GM12878 (cell line): ENCODE results near the gene LMTK3.

Experiments used
- BACH1 ChIP-seq: fragments of 450-650 bp; IDR thresholded peaks from 2 replicates; pipeline ENCODE4 v1.6.1; 2017; ENCODE audit warnings: mild to moderate bottlenecking, borderline replicate concordance
- CHD2 ChIP-seq: IDR thresholded peaks from 2 replicates; pipeline ENCODE4 v1.6.1; 2011; ENCODE audit warnings: low read depth, low read length, improper control_type of control experiment, borderline replicate concordance
- HDGF ChIP-seq: fragments of 450-650 bp; IDR thresholded peaks from 2 replicates; pipeline ENCODE4 v1.6.1; 2016; ENCODE audit warnings: antibody characterized with exemption
- IKZF2 ChIP-seq, 2 experiments: fragments of 450-650 bp; IDR thresholded peaks; 2 replicates each; pipeline ENCODE4 v1.6.1; 2017; ENCODE audit warnings: mild to moderate bottlenecking in 2 of 2, moderate library complexity in 2 of 2
- TF ChIP-seq, protein P1 (sequence below), 3 experiments: IDR thresholded peaks in 2 of 3; conservative IDR thresholded peaks in 1 of 3; 2 replicates each; pipeline ENCODE4 v1.5.1; 2011; ENCODE audit warnings: low read depth in 3 of 3, low read length in 3 of 3, mild to moderate bottlenecking in 3 of 3, control low read depth in 2 of 3, moderate library complexity in 2 of 3, inconsistent platforms in 1 of 3, mixed read lengths in 1 of 3; ENCODE audit not compliant: control insufficient read depth in 2 of 3, insufficient read depth in 1 of 3; ENCODE audit errors: extremely low read depth in 1 of 3

DNA sequence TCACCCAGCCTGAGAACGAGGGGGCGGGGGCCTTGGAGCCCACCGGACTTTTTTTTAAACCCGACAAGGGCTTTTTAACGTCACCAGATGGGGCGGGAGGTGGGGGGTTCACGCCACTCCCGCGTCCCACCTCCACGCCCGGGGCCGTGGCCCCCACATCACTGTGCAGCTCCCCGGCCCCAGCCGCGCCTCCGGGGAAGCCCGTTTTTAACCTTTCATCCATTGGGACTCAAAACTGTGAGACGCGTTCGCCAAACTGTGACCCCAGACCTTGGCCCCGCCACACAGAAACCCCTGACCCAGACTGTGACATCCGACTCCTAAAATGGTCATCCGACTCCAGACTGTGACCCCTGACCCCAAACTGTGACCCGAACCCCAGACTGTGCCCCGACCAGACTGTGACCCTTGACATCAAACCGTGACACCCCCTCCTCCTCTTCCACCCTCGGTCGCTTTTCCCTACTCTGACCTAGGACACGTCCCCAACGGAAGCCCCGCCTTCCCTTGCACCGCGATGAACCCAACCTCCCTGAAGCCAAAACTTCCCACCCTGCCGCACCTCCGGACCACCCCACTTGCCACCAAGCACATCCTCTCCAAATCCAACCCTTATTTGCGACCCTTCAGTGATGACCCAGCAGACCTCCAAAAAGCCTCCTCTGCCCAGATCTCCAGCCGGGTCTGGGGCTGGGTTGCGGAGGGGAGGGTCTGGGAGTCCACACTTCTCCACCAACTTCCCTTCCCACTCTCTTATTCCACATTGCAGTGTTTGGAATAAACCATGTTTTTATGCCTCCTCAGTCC is 67.3 kb downstream of the LMTK3 start:
- no peak for TF ChIP-seq IKZF2 (IDR thresholded peaks at IDR 0.05)
- TF ChIP-seq, protein P1, sequence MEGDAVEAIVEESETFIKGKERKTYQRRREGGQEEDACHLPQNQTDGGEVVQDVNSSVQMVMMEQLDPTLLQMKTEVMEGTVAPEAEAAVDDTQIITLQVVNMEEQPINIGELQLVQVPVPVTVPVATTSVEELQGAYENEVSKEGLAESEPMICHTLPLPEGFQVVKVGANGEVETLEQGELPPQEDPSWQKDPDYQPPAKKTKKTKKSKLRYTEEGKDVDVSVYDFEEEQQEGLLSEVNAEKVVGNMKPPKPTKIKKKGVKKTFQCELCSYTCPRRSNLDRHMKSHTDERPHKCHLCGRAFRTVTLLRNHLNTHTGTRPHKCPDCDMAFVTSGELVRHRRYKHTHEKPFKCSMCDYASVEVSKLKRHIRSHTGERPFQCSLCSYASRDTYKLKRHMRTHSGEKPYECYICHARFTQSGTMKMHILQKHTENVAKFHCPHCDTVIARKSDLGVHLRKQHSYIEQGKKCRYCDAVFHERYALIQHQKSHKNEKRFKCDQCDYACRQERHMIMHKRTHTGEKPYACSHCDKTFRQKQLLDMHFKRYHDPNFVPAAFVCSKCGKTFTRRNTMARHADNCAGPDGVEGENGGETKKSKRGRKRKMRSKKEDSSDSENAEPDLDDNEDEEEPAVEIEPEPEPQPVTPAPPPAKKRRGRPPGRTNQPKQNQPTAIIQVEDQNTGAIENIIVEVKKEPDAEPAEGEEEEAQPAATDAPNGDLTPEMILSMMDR (IDR thresholded peaks at IDR 0.05 in 2 of 3, conservative IDR thresholded peaks at IDR 0.05 in 1 of 3; ENCODE audit: control insufficient read depth in 2 of 3, extremely low read depth in 1 of 3, insufficient read depth in 1 of 3, low read depth in 3 of 3, low read length in 3 of 3) = no peak
- no peak for TF ChIP-seq BACH1
- no peak for TF ChIP-seq CHD2
- TF ChIP-seq HDGF = no peak
